GDM1 (cell line): ENCODE data around the gene VARS2.

Source experiments
- DNase-seq: peaks from one replicate; lab custom pipeline; 2025; lab: John Stamatoyannopoulos, UW

The VARS2 gene

GRCh38 chr6:30928677-30929076 lies 14.6 kb downstream of the VARS2 start:
- no peak for DNase-seq

GRCh38 chr6:30930506-30930905 lies 16.5 kb downstream of the VARS2 start:
- DNase-seq, result no peak

- DNase-seq, result no peak
Measured at GRCh38 chr6:30931272-30931671, 17.2 kb downstream of the VARS2 start.

- no peak for DNase-seq
Measured at GRCh38 chr6:30931969-30932645, 18.1 kb downstream of the VARS2 start, which contains the start of gene SFTA2. SFTA2 (minus strand) TSS chr6:30932170; CDS start chr6:30932096, 74 bp downstream.

GRCh38 chr6:30932665-30933365 lies 18.8 kb downstream of the VARS2 start:
- no peak for DNase-seq

GRCh38 chr6:30935018-30935417 lies 21.0 kb downstream of the VARS2 start:
- no peak for DNase-seq

GRCh38 chr6:30937265-30937664 lies 23.2 kb downstream of the VARS2 start:
- DNase-seq, result no peak

- DNase-seq, result no peak
Measured at GRCh38 chr6:30938730-30939129, 24.7 kb downstream of the VARS2 start.

GRCh38 chr6:30939473-30939872 lies 25.4 kb downstream of the VARS2 start:
- DNase-seq, result no peak

GRCh38 chr6:30940361-30940986 lies 26.4 kb downstream of the VARS2 start, which contains the start of gene MUCL3:
MUCL3 (plus strand) TSS chr6:30940973; CDS start chr6:30941000, 27 bp downstream.
- no peak for DNase-seq

GRCh38 chr6:30942338-30943060 lies 28.5 kb downstream of the VARS2 start:
- DNase-seq, result no peak

GRCh38 chr6:30944051-30944450 lies 30.0 kb downstream of the VARS2 start:
- no peak for DNase-seq

GRCh38 chr6:30945281-30945680 lies 31.2 kb downstream of the VARS2 start:
- DNase-seq, result no peak

- DNase-seq, result no peak
Measured at GRCh38 chr6:30947231-30947630, 33.2 kb downstream of the VARS2 start.

GRCh38 chr6:30948811-30949210 lies 34.8 kb downstream of the VARS2 start:
- DNase-seq, result no peak

- DNase-seq, result no peak
Measured at GRCh38 chr6:30951907-30952469, 38.0 kb downstream of the VARS2 start.

- DNase-seq, result no peak
Measured at GRCh38 chr6:30954631-30955366, 40.8 kb downstream of the VARS2 start.

GRCh38 chr6:30955367-30956042 lies 41.5 kb downstream of the VARS2 start:
- no peak for DNase-seq

- DNase-seq, result no peak
Measured at GRCh38 chr6:30957716-30958115, 43.7 kb downstream of the VARS2 start.

GRCh38 chr6:30960907-30961673 lies 47.1 kb downstream of the VARS2 start:
- DNase-seq, result no peak
